Kidney epithelial cell (primary cell): ENCODE results near the gene TEX44. TPM values are rescaled to one million over a fixed set of nuclear protein-coding genes. Genes with fewer than 3 reads are reported as not detected.

Source experiments
- DNase-seq: peaks from one replicate; pipeline ENCODE4 v3.0.0-alpha.2; 2010; ENCODE audit warnings: low read depth
- H3K27me3 ChIP-seq: 2 replicates; pipeline ENCODE4 v1.6.0; 2011; ENCODE audit warnings: low read length; ENCODE audit not compliant: control insufficient read depth, insufficient read depth
- H3K36me3 ChIP-seq: 2 replicates; pipeline ENCODE4 v1.5.1; 2011; ENCODE audit warnings: low read length; ENCODE audit not compliant: control insufficient read depth, insufficient read depth
- H3K4me3 ChIP-seq: 2 replicates; pipeline ENCODE4 v1.5.1; 2011; ENCODE audit warnings: low read depth, mild to moderate bottlenecking, control low read depth, low read length
- CTCF ChIP-seq: IDR thresholded peaks from 2 replicates; pipeline ENCODE4 v1.5.1; 2011; ENCODE audit warnings: mild to moderate bottlenecking, moderate library complexity, low read length, control low read depth, inconsistent platforms; ENCODE audit not compliant: insufficient read depth, poor library complexity, severe bottlenecking
- total RNA-seq: library from RNA; depleted of rRNA; stranded (reverse); fragments of >200 nt; gene quantifications from 2 replicates; pipeline ENCODE4 v1.2.3, GENCODE V29; 2015

TEX44 gene
- total RNA-seq, 1 donor from 2014 or later = not detected

GRCh38 chr2:231590614-231591013, 2.0 kb upstream of the TEX44 start:
- TF ChIP-seq CTCF = no peak
- no peaks in the 10 kb centered on the region for H3K36me3 ChIP-seq
- peaks cover 4% of the 10 kb centered on the region for H3K27me3 ChIP-seq
- DNase-seq = no peak
- H3K4me3 ChIP-seq = no peak overlapping the region

- TF ChIP-seq CTCF = no peak
- Histone ChIP-seq H3K4me3 (no peak overlapping the region), H3K27me3 (peaks cover 4% of the 10 kb centered on the region), H3K36me3 (no peaks in the 10 kb centered on the region)
- no peak for DNase-seq
Observed at GRCh38 chr2:231593666-231594065, 1.0 kb downstream of the TEX44 start.

- no peak for DNase-seq
- TF ChIP-seq CTCF = no peak
Observed at GRCh38 chr2:231597014-231597611, 4.4 kb downstream of the TEX44 start.

GRCh38 chr2:231597627-231598026, 5.0 kb downstream of the TEX44 start:
- no peak for DNase-seq
- H3K27me3 ChIP-seq = peaks cover 4% of the 10 kb centered on the region
- H3K4me3 ChIP-seq = no peak overlapping the region
- no peaks in the 10 kb centered on the region for H3K36me3 ChIP-seq
- no peak for TF ChIP-seq CTCF

More at GRCh38 chr2:231597014-231597611, 4.4 kb downstream of the TEX44 start:
- H3K27me3 ChIP-seq = peaks cover 4% of the 10 kb centered on the region
- no peak overlapping the region for H3K4me3 ChIP-seq
- no peaks in the 10 kb centered on the region for H3K36me3 ChIP-seq

GRCh38 chr2:231600619-231601355, 8.1 kb downstream of the TEX44 start:
- H3K27me3 ChIP-seq = no peaks in the 10 kb centered on the region
- DNase-seq = no peak
- no peaks in the 10 kb centered on the region for H3K36me3 ChIP-seq
- TF ChIP-seq CTCF = no peak
- no peak overlapping the region for H3K4me3 ChIP-seq
